Mucosa of descending colon (tissue), 3 donors: ENCODE results near the gene PAFAH2. TPM values are rescaled to one million over a fixed set of nuclear protein-coding genes. Genes with fewer than 3 reads are reported as not detected.
A peak's percentile ranks its signal among the peaks of the same experiment; 100 is the strongest.

ENCODE experiments used
- ATAC-seq: fragments of 200-7000 bp; cut with Tn5 transposase; one replicate; pipeline ENCODE4 v1.9.1; 2020; ENCODE audit warnings: mild to moderate bottlenecking, moderate library complexity
- DNase-seq, 3 donors: peaks; one replicate each; pipeline ENCODE4 v3.0.0-alpha.2; 2020
- H3K36me3 ChIP-seq: fragments of 200-600 bp; one replicate; pipeline ENCODE4 v1.8.0; 2021; ENCODE audit warnings: low read depth, mild to moderate bottlenecking
- H3K4me1 ChIP-seq: fragments of 200-600 bp; one replicate; pipeline ENCODE4 v1.8.0; 2021; ENCODE audit warnings: low read depth, mild to moderate bottlenecking
- H3K4me3 ChIP-seq: fragments of 200-600 bp; one replicate; pipeline ENCODE4 v1.8.0; 2021; ENCODE audit warnings: mild to moderate bottlenecking
- H3K9me3 ChIP-seq: fragments of 200-600 bp; one replicate; pipeline ENCODE4 v1.8.0; 2021; ENCODE audit warnings: mild to moderate bottlenecking
- CTCF ChIP-seq: fragments of 200-600 bp; IDR thresholded peaks from one replicate; pipeline ENCODE4 v1.8.0; 2022; ENCODE audit warnings: antibody characterized with exemption, mild to moderate bottlenecking
- intact Hi-C, 2 donors: fragments of 100-400 bp; cut with DNase I in 1 of 2; cut with micrococcal nuclease in 1 of 2; formaldehyde crosslinking; loops; one replicate each; pipeline versions ENCODE4 v1.11.0 to v1.11.1; 2022; cut with DNase I, micrococcal nuclease
- total RNA-seq, 3 donors: library from RNA; stranded (reverse); fragmentation: NEBNext Ultra II Directional in 2 of 3; extraction: Animal tissue kit (Norgen Biotek cat#: 25700) in 2 of 3; gene quantifications; one replicate each; pipeline versions ENCODE4 v1.2.1 to v1.2.4, GENCODE V29; 2021 to 2023
- donor health status: DM: no; HTN: no; CAD: no; lungs with moderate emphysema.
- donor health status: DM: no; HTN: no; CAD: no.
- donor health status: DM: no; HTN: yes; CAD: no.

The PAFAH2 gene
- total RNA-seq, 3 donors from 2014 or later, result 25.8 to 51.8 (median 38.0) TPM

DNA sequence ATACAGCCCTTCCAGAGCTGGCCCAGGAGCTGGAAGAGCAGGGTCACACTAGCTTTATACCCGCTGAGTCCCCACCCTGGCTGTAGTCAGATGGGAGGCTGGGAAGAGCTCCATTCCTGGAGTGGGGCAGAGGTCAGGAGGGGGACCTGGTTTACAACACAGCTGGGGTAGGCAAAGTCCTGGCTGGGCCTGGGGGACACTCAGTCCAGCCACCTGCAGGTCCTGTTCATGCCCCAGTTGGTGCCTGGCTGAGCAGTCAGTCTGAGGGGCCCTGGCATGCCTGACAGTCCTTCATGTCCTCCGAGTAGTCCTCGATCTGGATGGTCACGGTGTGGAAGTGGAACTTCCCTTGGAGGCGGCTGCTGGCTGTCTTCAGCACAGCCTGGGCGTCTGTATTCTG, 41.0 kb upstream of the PAFAH2 start:
- no peaks in the 10 kb centered on the region for H3K9me3 ChIP-seq
- no peak overlapping the region for H3K4me3 ChIP-seq
- peaks cover 9% of the 10 kb centered on the region for H3K4me1 ChIP-seq
- DNase-seq (no peak), ATAC-seq (no peak)
- H3K36me3 ChIP-seq, result no peaks in the 10 kb centered on the region
- no peak for TF ChIP-seq CTCF
- intact Hi-C loops, result loop anchor here in 1 of 2 donors (10.0 kb wide), 1 partner anchor 106 kb away; no protein-coding TSS in a partner anchor

DNA sequence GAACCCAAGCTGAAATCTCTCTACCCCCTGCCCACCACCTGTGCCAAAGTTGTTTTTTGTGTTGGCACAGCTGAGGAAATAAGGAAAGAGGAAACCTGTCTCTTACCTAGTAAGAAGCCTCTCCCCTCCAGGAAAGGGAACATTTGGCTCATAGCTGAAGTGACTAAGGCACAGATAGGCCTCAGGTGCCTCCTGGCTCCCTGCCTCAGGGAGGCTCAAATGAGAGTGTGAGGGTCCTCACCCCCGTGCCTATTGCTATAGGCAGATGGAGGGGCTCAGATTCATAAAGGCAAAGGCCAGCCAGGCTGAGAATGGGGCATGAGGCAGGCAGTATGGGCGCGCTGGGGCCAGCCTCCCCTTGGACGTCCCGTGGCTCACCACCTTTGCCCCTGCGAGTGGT, 40.6 kb upstream of the PAFAH2 start:
- Histone ChIP-seq H3K9me3 (no peaks in the 10 kb centered on the region), H3K4me1 (peaks cover 9% of the 10 kb centered on the region), H3K4me3 (no peak overlapping the region), H3K36me3 (no peaks in the 10 kb centered on the region)
- DNase-seq (no peak), ATAC-seq (no peak)
- intact Hi-C loops, result loop anchor here in 1 of 2 donors (10.0 kb wide), 1 partner anchor 106 kb away; no protein-coding TSS in a partner anchor
- no peak for TF ChIP-seq CTCF

GRCh38 chr1:26037904-26038303, 40.0 kb upstream of the PAFAH2 start:
- H3K4me3 ChIP-seq, result no peak overlapping the region
- intact Hi-C loops, result loop anchor here in 1 of 2 donors (10.0 kb wide), 1 partner anchor 107 kb away; no protein-coding TSS in a partner anchor
- DNase-seq (no peak), ATAC-seq (no peak)
- H3K9me3 ChIP-seq, result no peaks in the 10 kb centered on the region
- peaks cover 9% of the 10 kb centered on the region for H3K4me1 ChIP-seq
- H3K36me3 ChIP-seq, result no peaks in the 10 kb centered on the region
- TF ChIP-seq CTCF, result no peak

- intact Hi-C loops, result loop anchor here in 1 of 2 donors (10.0 kb wide), 1 partner anchor 108 kb away; no protein-coding TSS in a partner anchor
- no peak for TF ChIP-seq CTCF
- Histone ChIP-seq H3K9me3 (no peaks in the 10 kb centered on the region), H3K4me3 (no peak overlapping the region), H3K36me3 (no peaks in the 10 kb centered on the region), H3K4me1 (peaks cover 9% of the 10 kb centered on the region)
- no peak for DNase-seq
- no peak for ATAC-seq
Observed at GRCh38 chr1:26036756-26037281, 39.0 kb upstream of the PAFAH2 start.

GRCh38 chr1:26035959-26036755, 38.3 kb upstream of the PAFAH2 start:
- peak overlapping the region; percentile 44 for H3K4me3 ChIP-seq
- intact Hi-C loops, result loop anchor here in 1 of 2 donors (10.0 kb wide), 1 partner anchor 109 kb away; no protein-coding TSS in a partner anchor
- TF ChIP-seq CTCF, result peak; percentile 100

More at GRCh38 chr1:26035959-26036755, 38.3 kb upstream of the PAFAH2 start:
- no peaks in the 10 kb centered on the region for H3K36me3 ChIP-seq
- no peaks in the 10 kb centered on the region for H3K9me3 ChIP-seq
- peak; percentile 82 to 91 (median 90) for DNase-seq
- H3K4me1 ChIP-seq, result peaks cover 9% of the 10 kb centered on the region
- ATAC-seq, result peak; percentile 95
